ENCODE results near the gene MIA. TPM values are rescaled to one million over a fixed set of nuclear protein-coding genes. Genes with fewer than 3 reads are reported as not detected.
A peak's percentile ranks its signal among the peaks of the same experiment; 100 is the strongest.

MIA gene
- total and polyA plus RNA-seq, 2 of the 8 experiments (the other 6 are each of a cell fraction or from before 2014, with no cell fraction given): not detected

GRCh38 chr19:40797963-40798682, 22.8 kb downstream of the MIA start (continued):
- no peak for TF ChIP-seq CHD7 (IDR thresholded peaks at IDR 0.05; ENCODE audit: insufficient replicate concordance, low read length)
- no peak for TF ChIP-seq NRF1 (IDR thresholded peaks at IDR 0.05; ENCODE audit: low read depth, low read length)
- no peak for TF ChIP-seq CBX5 (IDR thresholded peaks at IDR 0.05; ENCODE audit: low read depth, low read length)
- TF ChIP-seq TCF12 (IDR thresholded peaks at IDR 0.05; ENCODE audit: low read depth, low read length): no peak
- no peak for TF ChIP-seq SIX5 (IDR thresholded peaks at IDR 0.05; ENCODE audit: low read depth, low read length)
- TF ChIP-seq SAP30 (IDR thresholded peaks at IDR 0.05; ENCODE audit: insufficient read depth, insufficient replicate concordance, low read length): no peak
- peak; percentile 51 to 92 for TF ChIP-seq POLR2A (IDR thresholded peaks at IDR 0.05; ENCODE audit: control extremely low read depth in 1 of 2, low read depth in 2 of 2, low read length in 2 of 2)
- TF ChIP-seq TAF1 (IDR thresholded peaks at IDR 0.05; ENCODE audit: low read depth, low read length): peak; percentile 74
- no peak for TF ChIP-seq EZH2 (IDR thresholded peaks at IDR 0.05; ENCODE audit: low read depth, low read length, severe bottlenecking)
- no peak for TF ChIP-seq SRF (IDR thresholded peaks at IDR 0.05; ENCODE audit: low read depth, low read length)
- TF ChIP-seq SP4 (IDR thresholded peaks at IDR 0.05; ENCODE audit: low read length): 0 out of 2 replicates have a peak, but pooled peaks have one; percentile 66
- no peak for TF ChIP-seq SP1 (IDR thresholded peaks at IDR 0.05; ENCODE audit: low read depth, low read length)

Data from H1 (cell line).